ENCODE measurements around the gene KIRREL3. TPM values are rescaled to one million over a fixed set of nuclear protein-coding genes. Genes with fewer than 3 reads are reported as not detected.

The KIRREL3 gene
- total RNA-seq, 4 donors from 2014 or later, result 0.82 to 15.7 (median 1.4) TPM; not detected in 1

DNA sequence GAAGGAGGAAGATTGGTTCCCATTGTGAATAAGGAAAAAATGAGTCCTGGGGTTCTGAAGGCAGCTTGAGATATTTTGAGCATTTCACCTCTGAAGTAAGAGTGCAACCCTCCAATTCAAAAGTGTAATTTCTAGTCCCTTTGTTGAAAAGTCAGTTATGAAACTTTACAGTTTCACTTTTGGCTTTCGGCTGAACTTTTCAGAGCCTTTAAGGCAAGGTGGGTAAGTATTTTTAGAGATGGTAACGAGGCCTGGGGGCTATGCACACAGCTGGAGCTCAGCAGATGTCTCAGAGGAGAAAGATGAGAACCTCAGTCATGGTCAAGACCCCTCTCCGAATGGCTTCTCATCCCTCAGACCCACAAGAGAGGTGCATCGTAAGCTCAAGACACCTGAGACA is 267.6 kb downstream of the KIRREL3 start:
- Histone ChIP-seq H3K9me3 (no peaks in the 10 kb centered on the region), H3K4me1 (no peaks in the 10 kb centered on the region), H3K4me3 (no peak overlapping the region), H3K27me3 (peaks cover 3% of the 10 kb centered on the region), H3K27ac (no peak overlapping the region), H3K36me3 (no peaks in the 10 kb centered on the region)
- TF ChIP-seq, protein P1, sequence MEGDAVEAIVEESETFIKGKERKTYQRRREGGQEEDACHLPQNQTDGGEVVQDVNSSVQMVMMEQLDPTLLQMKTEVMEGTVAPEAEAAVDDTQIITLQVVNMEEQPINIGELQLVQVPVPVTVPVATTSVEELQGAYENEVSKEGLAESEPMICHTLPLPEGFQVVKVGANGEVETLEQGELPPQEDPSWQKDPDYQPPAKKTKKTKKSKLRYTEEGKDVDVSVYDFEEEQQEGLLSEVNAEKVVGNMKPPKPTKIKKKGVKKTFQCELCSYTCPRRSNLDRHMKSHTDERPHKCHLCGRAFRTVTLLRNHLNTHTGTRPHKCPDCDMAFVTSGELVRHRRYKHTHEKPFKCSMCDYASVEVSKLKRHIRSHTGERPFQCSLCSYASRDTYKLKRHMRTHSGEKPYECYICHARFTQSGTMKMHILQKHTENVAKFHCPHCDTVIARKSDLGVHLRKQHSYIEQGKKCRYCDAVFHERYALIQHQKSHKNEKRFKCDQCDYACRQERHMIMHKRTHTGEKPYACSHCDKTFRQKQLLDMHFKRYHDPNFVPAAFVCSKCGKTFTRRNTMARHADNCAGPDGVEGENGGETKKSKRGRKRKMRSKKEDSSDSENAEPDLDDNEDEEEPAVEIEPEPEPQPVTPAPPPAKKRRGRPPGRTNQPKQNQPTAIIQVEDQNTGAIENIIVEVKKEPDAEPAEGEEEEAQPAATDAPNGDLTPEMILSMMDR (IDR thresholded peaks at IDR 0.05), result no peak
- no peak for TF ChIP-seq EP300 (IDR thresholded peaks at IDR 0.05; ENCODE audit: low read depth)
- TF ChIP-seq POLR2AphosphoS5 (IDR thresholded peaks at IDR 0.05), result no peak
- TF ChIP-seq POLR2A (IDR thresholded peaks at IDR 0.05), result no peak
- intact Hi-C loops (cut with DNase I; ENCODE audit: low total_unique reads) (no loop called here), in situ Hi-C loops (cut with MboI; ENCODE audit: low pct_ligation_motif_present in 1 of 4, low pct_unique_long_range_greater_than_20kb in 1 of 4, low sequenced_read_pairs in 3 of 4) (no loop called here)
- WGBS, 2 donors (ENCODE audit: low coverage in 1 of 2), result 21 to 61% methylated on average over 2 to 4 of the region's 4 CpGs
- no peak for DNase-seq

DNA sequence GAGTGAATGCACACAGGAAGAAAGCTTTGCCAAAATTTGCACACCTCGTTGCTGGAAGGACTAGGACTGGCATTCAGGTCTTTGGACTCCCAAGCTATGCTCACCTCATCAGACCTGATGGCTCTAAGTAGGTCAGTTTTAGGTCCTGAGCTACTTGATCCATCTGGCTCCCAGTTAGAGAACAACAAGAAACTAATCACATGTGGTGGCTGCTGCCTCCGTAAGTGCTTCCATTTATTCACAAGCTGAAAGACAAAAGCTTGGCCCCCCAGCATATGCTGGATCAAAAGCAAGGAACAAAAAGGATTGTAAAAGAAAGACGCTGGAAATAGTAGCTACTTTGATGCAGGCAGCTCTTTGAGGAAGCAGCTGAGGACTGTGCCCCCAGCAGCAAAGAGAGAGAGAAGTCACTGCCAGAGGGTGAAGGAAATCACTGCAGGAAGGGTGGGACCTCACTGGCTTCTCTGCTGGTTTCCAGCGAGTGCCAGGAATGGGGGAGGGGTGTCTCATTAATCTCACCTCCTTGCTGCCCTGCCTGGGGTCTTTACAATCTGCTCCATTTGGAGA is 268.9 kb downstream of the KIRREL3 start:
- Histone ChIP-seq H3K27ac (no peak overlapping the region), H3K9me3 (no peaks in the 10 kb centered on the region), H3K4me1 (no peaks in the 10 kb centered on the region), H3K27me3 (peaks cover 3% of the 10 kb centered on the region), H3K36me3 (no peaks in the 10 kb centered on the region), H3K4me3 (no peak overlapping the region)
- no peak for DNase-seq
- intact Hi-C loops (cut with DNase I; ENCODE audit: low total_unique reads), result no loop called here
- 58 to 64% methylated on average over 3 to 4 of the region's 4 CpGs for WGBS, 2 donors (ENCODE audit: low coverage in 1 of 2)
- in situ Hi-C loops (cut with MboI; ENCODE audit: low pct_ligation_motif_present in 1 of 4, low pct_unique_long_range_greater_than_20kb in 1 of 4, low sequenced_read_pairs in 3 of 4), result no loop called here
- no peak for TF ChIP-seq POLR2A (IDR thresholded peaks at IDR 0.05)
- no peak for TF ChIP-seq EP300 (IDR thresholded peaks at IDR 0.05; ENCODE audit: low read depth)
- no peak for TF ChIP-seq POLR2AphosphoS5 (IDR thresholded peaks at IDR 0.05)
- TF ChIP-seq, protein P1 (IDR thresholded peaks at IDR 0.05), result no peak

DNA sequence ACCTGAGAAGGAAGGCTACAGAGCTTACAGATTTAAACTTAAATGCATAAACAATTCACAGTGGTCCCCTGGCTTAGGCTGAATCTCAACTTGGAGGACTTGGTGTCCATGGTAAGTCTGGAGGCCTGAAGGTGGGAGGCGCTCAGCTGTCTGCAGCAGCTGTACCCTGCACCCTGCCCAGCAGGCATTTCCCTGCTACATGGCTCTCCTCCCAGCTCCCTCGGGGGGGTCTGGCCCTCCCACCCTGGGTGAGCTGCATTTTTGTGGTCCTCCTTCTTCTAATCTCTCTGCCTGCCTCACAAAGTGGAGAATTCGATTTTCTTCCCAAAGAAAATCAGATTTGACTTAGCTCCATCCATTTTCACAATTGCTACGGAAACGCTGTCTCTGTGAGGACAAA is 273.2 kb downstream of the KIRREL3 start:
- no peak for TF ChIP-seq EP300 (IDR thresholded peaks at IDR 0.05; ENCODE audit: low read depth)
- WGBS, 2 donors (ENCODE audit: low coverage in 1 of 2), result 65 to 93% methylated on average over 2 to 5 of the region's 5 CpGs
- no peak for DNase-seq
- Histone ChIP-seq H3K27ac (no peak overlapping the region), H3K36me3 (no peaks in the 10 kb centered on the region), H3K4me3 (no peak overlapping the region), H3K4me1 (no peaks in the 10 kb centered on the region), H3K27me3 (peaks cover 3% of the 10 kb centered on the region), H3K9me3 (no peaks in the 10 kb centered on the region)
- in situ Hi-C loops (cut with MboI; ENCODE audit: low pct_ligation_motif_present in 1 of 4, low pct_unique_long_range_greater_than_20kb in 1 of 4, low sequenced_read_pairs in 3 of 4) (no loop called here), intact Hi-C loops (cut with DNase I; ENCODE audit: low total_unique reads) (no loop called here)

DNA sequence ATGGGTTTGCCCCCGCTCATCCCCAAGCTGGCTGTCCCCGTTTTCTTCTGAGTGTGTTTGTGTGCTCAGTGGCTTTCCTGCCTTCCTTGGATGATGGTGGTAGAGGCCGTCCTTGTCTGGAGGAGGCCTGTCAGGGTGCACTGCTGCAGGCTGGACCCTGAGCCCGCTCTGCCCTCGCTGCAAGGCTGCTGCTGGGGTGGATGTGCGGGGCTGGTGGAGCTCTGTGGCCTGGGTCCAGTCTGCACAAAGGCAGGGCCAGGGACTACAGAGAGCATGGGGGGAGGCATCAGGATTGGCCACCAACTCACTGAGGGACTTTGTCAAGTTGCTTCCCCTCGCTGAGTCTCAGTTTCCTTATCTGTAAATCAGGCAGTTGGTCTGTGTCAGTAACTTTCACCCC is 275.0 kb downstream of the KIRREL3 start:
- no peak overlapping the region for H3K27ac ChIP-seq
- no peaks in the 10 kb centered on the region for H3K36me3 ChIP-seq
- H3K4me1 ChIP-seq, result no peaks in the 10 kb centered on the region
- intact Hi-C loops (cut with DNase I; ENCODE audit: low total_unique reads) (no loop called here), in situ Hi-C loops (cut with MboI; ENCODE audit: low pct_ligation_motif_present in 1 of 4, low pct_unique_long_range_greater_than_20kb in 1 of 4, low sequenced_read_pairs in 3 of 4) (no loop called here)
- no peaks in the 10 kb centered on the region for H3K9me3 ChIP-seq
- 40 to 73% methylated on average over 1 to 7 of the region's 7 CpGs for WGBS, 2 donors (ENCODE audit: low coverage in 1 of 2)
- no peak for DNase-seq
- H3K4me3 ChIP-seq, result no peak overlapping the region
- no peaks in the 10 kb centered on the region for H3K27me3 ChIP-seq
- TF ChIP-seq EP300 (IDR thresholded peaks at IDR 0.05; ENCODE audit: low read depth) (no peak), POLR2A (IDR thresholded peaks at IDR 0.05) (no peak), POLR2AphosphoS5 (IDR thresholded peaks at IDR 0.05) (no peak)
- TF ChIP-seq, protein P1 (IDR thresholded peaks at IDR 0.05), result no peak

DNA sequence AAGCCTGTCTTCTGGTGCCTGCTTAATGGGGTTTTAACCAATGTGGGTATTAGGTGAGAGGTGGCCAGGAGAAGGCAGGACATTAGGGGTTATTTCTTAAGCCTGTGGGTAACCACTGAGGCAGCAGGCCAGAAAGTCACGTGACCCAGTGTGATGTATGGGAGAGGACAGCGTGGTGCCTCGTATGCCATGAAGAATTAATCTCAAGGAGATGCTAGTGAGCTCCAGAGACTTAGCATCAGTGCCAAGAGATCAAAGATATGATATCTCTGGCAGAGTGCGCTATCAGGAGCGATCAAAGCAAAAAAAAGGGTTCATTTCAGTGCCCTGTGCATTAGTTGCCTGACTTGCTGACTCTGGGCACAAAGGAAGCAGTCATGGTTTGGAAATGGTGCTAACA is 275.5 kb downstream of the KIRREL3 start:
- no peak for TF ChIP-seq POLR2A (IDR thresholded peaks at IDR 0.05)
- no peak for TF ChIP-seq POLR2AphosphoS5 (IDR thresholded peaks at IDR 0.05)
- TF ChIP-seq EP300 (IDR thresholded peaks at IDR 0.05; ENCODE audit: low read depth), result no peak
- TF ChIP-seq, protein P1 (IDR thresholded peaks at IDR 0.05), result no peak

More for the DNA sequence above, 275.5 kb downstream of the KIRREL3 start:
- in situ Hi-C loops (cut with MboI; ENCODE audit: low pct_ligation_motif_present in 1 of 4, low pct_unique_long_range_greater_than_20kb in 1 of 4, low sequenced_read_pairs in 3 of 4), result no loop called here
- no peak for DNase-seq
- intact Hi-C loops (cut with DNase I; ENCODE audit: low total_unique reads), result no loop called here
- H3K27ac ChIP-seq, result no peak overlapping the region
- no peaks in the 10 kb centered on the region for H3K36me3 ChIP-seq
- WGBS, 2 donors (ENCODE audit: low coverage in 1 of 2), result 60 to 66% methylated on average over 2 to 5 of the region's 5 CpGs
- no peaks in the 10 kb centered on the region for H3K4me1 ChIP-seq
- H3K4me3 ChIP-seq, result no peak overlapping the region
- no peaks in the 10 kb centered on the region for H3K9me3 ChIP-seq
- no peaks in the 10 kb centered on the region for H3K27me3 ChIP-seq
